ENCODE measurements around the gene NKX1-2. TPM values are rescaled to one million over a fixed set of nuclear protein-coding genes. Genes with fewer than 3 reads are reported as not detected.
"Not testable (repeated sequence)": the region's sequence is repeated elsewhere in the genome, so short reads cannot be mapped to it uniquely, and the experiment has no call there.

NKX1-2 gene
- total RNA-seq, 4 donors from 2014 or later: 0.78 to 2.4 (median 1.3) TPM

GRCh38 chr10:124447751-124448466, 1.9 kb downstream of the NKX1-2 start:
- H3K4me3 ChIP-seq (ENCODE audit: low read depth, poor library complexity, severe bottlenecking): no peak overlapping the region
- TF ChIP-seq CTCF (IDR thresholded peaks at IDR 0.05): no peak
- no peak for TF ChIP-seq POLR2A (IDR thresholded peaks at IDR 0.05)
- 15 to 56% methylated on average over 9 to 56 of the region's 60 CpGs for WGBS, 2 donors
- intact Hi-C loops (cut with DNase I; ENCODE audit: low total_unique reads): no loop called here
- DNase-seq (ENCODE audit: low spot score in 2 of 2): no peak

GRCh38 chr10:124446830-124447750, 2.7 kb downstream of the NKX1-2 start:
- no peak for TF ChIP-seq POLR2A (IDR thresholded peaks at IDR 0.05)
- TF ChIP-seq CTCF (IDR thresholded peaks at IDR 0.05): no peak
- 25 to 33% methylated on average over 57 to 71 of the region's 71 CpGs for WGBS, 2 donors
- DNase-seq (ENCODE audit: low spot score in 2 of 2): no peak
- intact Hi-C loops (cut with DNase I; ENCODE audit: low total_unique reads): no loop called here
- H3K4me3 ChIP-seq (ENCODE audit: low read depth, poor library complexity, severe bottlenecking): no peak overlapping the region

GRCh38 chr10:124441694-124442093, 8.1 kb downstream of the NKX1-2 start:
- H3K4me3 ChIP-seq (ENCODE audit: low read depth, poor library complexity, severe bottlenecking); intact Hi-C loops (cut with DNase I; ENCODE audit: low total_unique reads); DNase-seq (ENCODE audit: low spot score in 2 of 2): not testable (repeated sequence)
- WGBS, 2 donors: 86 to 94% methylated on average over 5 of the region's 5 CpGs

GRCh38 chr10:124436191-124436638, 13.6 kb downstream of the NKX1-2 start:
- intact Hi-C loops (cut with DNase I; ENCODE audit: low total_unique reads): no loop called here
- no peak for DNase-seq (ENCODE audit: low spot score in 2 of 2)
- H3K4me3 ChIP-seq (ENCODE audit: low read depth, poor library complexity, severe bottlenecking): no peak overlapping the region
- 49 to 64% methylated on average over 7 to 8 of the region's 8 CpGs for WGBS, 2 donors
- TF ChIP-seq POLR2A (IDR thresholded peaks at IDR 0.05): no peak

GRCh38 chr10:124435683-124436082, 14.2 kb downstream of the NKX1-2 start:
- DNase-seq (ENCODE audit: low spot score in 2 of 2); intact Hi-C loops (cut with DNase I; ENCODE audit: low total_unique reads); H3K4me3 ChIP-seq (ENCODE audit: low read depth, poor library complexity, severe bottlenecking): not testable (repeated sequence)
- 71 to 82% methylated on average over 4 of the region's 4 CpGs for WGBS, 2 donors

GRCh38 chr10:124433461-124433860, 16.4 kb downstream of the NKX1-2 start:
- no peak overlapping the region for H3K4me3 ChIP-seq (ENCODE audit: low read depth, poor library complexity, severe bottlenecking)
- DNase-seq (ENCODE audit: low spot score in 2 of 2): no peak
- 44 to 48% methylated on average over 3 of the region's 3 CpGs for WGBS, 2 donors
- TF ChIP-seq CTCF (IDR thresholded peaks at IDR 0.05): no peak
- intact Hi-C loops (cut with DNase I; ENCODE audit: low total_unique reads): no loop called here

GRCh38 chr10:124430077-124430476, 19.8 kb downstream of the NKX1-2 start:
- WGBS, 2 donors: 82 to 84% methylated on average over 4 of the region's 4 CpGs
- no peak for DNase-seq (ENCODE audit: low spot score in 2 of 2)
- intact Hi-C loops (cut with DNase I; ENCODE audit: low total_unique reads): no loop called here

More at GRCh38 chr10:124430077-124430476, 19.8 kb downstream of the NKX1-2 start:
- TF ChIP-seq CTCF (IDR thresholded peaks at IDR 0.05) (no peak), POLR2A (IDR thresholded peaks at IDR 0.05) (no peak)
- H3K4me3 ChIP-seq (ENCODE audit: low read depth, poor library complexity, severe bottlenecking): no peak overlapping the region
